ENCODE measurements around the gene MTO1. TPM values are rescaled to one million over a fixed set of nuclear protein-coding genes. Genes with fewer than 3 reads are reported as not detected.
"Not testable (repeated sequence)": the region's sequence is repeated elsewhere in the genome, so short reads cannot be mapped to it uniquely, and the experiment has no call there.

Gene MTO1
- total RNA-seq, 1 donor from 2014 or later, result 21.8 TPM

GRCh38 chr6:73503027-73503772 lies 41.7 kb downstream of the MTO1 start:
- DNase-seq (ENCODE audit: low spot score), result no peak

- DNase-seq (ENCODE audit: low spot score), result no peak
These were observed 42.6 kb downstream of the MTO1 start for GRCh38 chr6:73504160-73504559.

GRCh38 chr6:73505142-73505541 lies 43.6 kb downstream of the MTO1 start:
- DNase-seq (ENCODE audit: low spot score), result no peak

- DNase-seq (ENCODE audit: low spot score), result not testable (repeated sequence)
These were observed 44.2 kb downstream of the MTO1 start for GRCh38 chr6:73505705-73506104.

- no peak for DNase-seq (ENCODE audit: low spot score)
These were observed 44.7 kb downstream of the MTO1 start for GRCh38 chr6:73506246-73506645.

- no peak for DNase-seq (ENCODE audit: low spot score)
These were observed 47.2 kb downstream of the MTO1 start for GRCh38 chr6:73508776-73509175.

GRCh38 chr6:73509851-73510250 lies 48.3 kb downstream of the MTO1 start:
- no peak for DNase-seq (ENCODE audit: low spot score)

- no peak for DNase-seq (ENCODE audit: low spot score)
These were observed 50.3 kb downstream of the MTO1 start for GRCh38 chr6:73511796-73512195.

- DNase-seq (ENCODE audit: low spot score), result no peak
These were observed 51.9 kb downstream of the MTO1 start for GRCh38 chr6:73513496-73513854.

GRCh38 chr6:73514746-73515110 lies 53.2 kb downstream of the MTO1 start:
- no peak for DNase-seq (ENCODE audit: low spot score)

- no peak for DNase-seq (ENCODE audit: low spot score)
These were observed 53.7 kb downstream of the MTO1 start for GRCh38 chr6:73515204-73515655.

GRCh38 chr6:73516514-73517489 lies 55.3 kb downstream of the MTO1 start:
- no peak for DNase-seq (ENCODE audit: low spot score)

GRCh38 chr6:73518100-73518981 lies 56.8 kb downstream of the MTO1 start:
- not testable (repeated sequence) for DNase-seq (ENCODE audit: low spot score)

GRCh38 chr6:73518982-73519881 lies 57.7 kb downstream of the MTO1 start:
- not testable (repeated sequence) for DNase-seq (ENCODE audit: low spot score)

GRCh38 chr6:73519926-73520687 lies 58.6 kb downstream of the MTO1 start:
- peak; percentile 68 for DNase-seq (ENCODE audit: low spot score)

- DNase-seq (ENCODE audit: low spot score), result peak; percentile 100
These were observed 59.3 kb downstream of the MTO1 start, which contains the start of gene EEF1A1 for GRCh38 chr6:73520688-73521350. Gene EEF1A1 (minus strand): TSS chr6:73521032. CDS start chr6:73520026, 1,006 bp downstream.

GRCh38 chr6:73521351-73521985 lies 59.9 kb downstream of the MTO1 start:
- DNase-seq (ENCODE audit: low spot score), result no peak

GRCh38 chr6:73523434-73524123 lies 62.0 kb downstream of the MTO1 start:
- peak; percentile 66 for DNase-seq (ENCODE audit: low spot score)
